Mammary epithelial cell (primary cell): Measurements from ENCODE around the gene LRCH3.

Experiments used
- CTCF ChIP-seq, 2 donors: IDR thresholded peaks in 1 of 2; conservative IDR thresholded peaks in 1 of 2; 2 replicates each; pipeline ENCODE4 v1.5.1; 2011 to 2012; ENCODE audit warnings: inconsistent platforms in 2 of 2, low read length in 2 of 2, mild to moderate bottlenecking in 2 of 2, control low read depth in 1 of 2, low read depth in 1 of 2; ENCODE audit not compliant: insufficient read depth in 1 of 2; ENCODE audit errors: extremely low read depth in 1 of 2
- EZH2 ChIP-seq: IDR thresholded peaks from 2 replicates; pipeline ENCODE4 v1.6.1; 2012; ENCODE audit warnings: low read length, inconsistent platforms, borderline replicate concordance

- TF ChIP-seq CTCF (conservative IDR thresholded peaks at IDR 0.05 in 1 of 2, IDR thresholded peaks at IDR 0.05 in 1 of 2; ENCODE audit: extremely low read depth in 1 of 2, insufficient read depth in 1 of 2, low read depth in 1 of 2, low read length in 2 of 2) = no peak
- no peak for TF ChIP-seq EZH2
Observed at GRCh38 chr3:197830967-197831313, 39.9 kb downstream of the LRCH3 start.
